ENCODE results near the gene SLC48A1.
"Not testable (repeated sequence)": the region's sequence is repeated elsewhere in the genome, so short reads cannot be mapped to it uniquely, and the experiment has no call there.

SLC48A1 gene

DNA sequence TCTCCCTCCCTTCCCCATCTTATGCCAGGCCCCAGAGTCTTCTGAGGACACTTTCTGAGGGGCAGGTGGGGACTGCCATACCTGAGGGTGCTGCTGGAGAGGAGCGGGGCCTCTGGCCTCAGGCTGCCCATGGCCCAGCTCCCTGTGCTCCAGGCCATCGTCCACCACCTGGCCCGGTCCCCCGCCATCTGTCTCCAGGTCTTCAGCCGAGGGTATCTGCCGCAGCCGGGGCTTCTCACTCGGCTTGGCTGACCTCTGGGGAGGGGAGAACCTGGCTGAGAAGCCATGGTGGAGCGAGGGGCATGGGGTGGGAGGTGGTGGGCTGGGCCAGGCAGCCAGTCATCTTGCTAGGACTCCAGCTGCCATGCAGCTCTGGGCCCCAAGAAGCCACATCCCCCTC lies 21.6 kb downstream of the SLC48A1 start:
- DNase-seq: no peak

DNA sequence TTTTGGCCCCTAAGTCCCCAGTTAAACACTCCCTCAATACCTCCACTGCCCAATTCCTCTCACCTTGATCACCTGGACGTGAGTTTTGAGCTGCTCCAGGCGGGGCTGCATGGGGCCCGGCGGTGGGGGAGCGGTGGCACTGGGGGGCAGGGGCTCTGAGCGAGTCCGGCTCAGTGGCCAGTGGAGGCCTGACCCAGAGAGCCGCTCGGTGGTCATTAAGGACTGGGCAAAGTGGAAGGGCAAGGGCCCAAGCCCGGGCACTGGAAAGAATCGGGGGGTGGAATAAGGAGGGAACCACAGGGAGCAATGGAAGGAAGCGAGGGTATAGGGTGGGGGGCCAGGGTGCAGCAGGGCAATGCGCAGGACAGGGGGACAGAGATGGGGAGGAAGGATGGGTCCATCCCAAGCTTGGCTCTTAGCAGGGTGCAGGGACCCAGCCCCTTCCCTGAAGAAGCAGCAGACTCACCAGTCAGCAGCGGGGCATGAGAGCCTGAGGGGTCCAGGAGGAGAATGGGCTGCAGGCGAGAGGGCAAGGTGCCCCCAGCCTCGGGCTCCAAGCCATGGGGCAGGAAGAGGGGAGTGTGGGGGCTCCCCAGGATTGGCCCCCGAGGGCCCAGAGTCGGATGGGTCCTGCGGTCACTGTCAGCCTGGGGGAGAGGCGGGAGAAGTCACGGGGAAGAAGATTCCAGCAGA lies 22.2 kb downstream of the SLC48A1 start:
- DNase-seq: no peak

DNA sequence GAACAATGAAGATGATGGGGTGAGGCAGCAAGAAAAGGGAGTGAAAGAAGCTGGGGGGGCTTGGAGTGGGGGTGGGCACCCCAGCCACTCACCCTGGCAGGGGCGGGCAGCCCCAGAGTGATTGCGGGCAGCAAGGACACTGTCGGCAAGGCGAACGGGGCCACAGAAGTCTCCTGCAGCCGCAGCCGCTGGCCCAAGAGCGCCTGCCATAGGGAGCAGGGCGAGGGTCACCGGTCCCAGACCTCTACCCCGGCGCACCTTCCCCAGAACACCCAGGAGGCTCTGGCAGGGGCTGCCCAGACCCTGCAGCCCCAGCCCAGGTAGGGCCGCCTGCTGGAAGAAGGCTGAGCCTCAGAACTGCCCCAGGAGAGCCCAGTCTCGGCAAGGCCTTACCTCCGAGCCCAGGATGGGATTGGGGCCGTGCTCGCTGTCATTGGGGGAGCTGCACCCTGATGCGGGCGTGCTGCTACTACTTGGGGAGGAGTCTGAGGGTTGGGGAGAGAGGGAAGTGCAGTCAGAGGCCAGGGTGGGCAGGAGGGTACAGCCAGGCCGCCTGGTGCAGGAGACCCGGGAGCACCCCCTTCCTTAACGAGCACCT lies 22.9 kb downstream of the SLC48A1 start:
- DNase-seq: no peak

GRCh38 chr12:47797441-47797840 lies 24.4 kb downstream of the SLC48A1 start:
- DNase-seq: no peak

- DNase-seq: no peak
Observed at GRCh38 chr12:47798382-47798948, 25.4 kb downstream of the SLC48A1 start.

DNA sequence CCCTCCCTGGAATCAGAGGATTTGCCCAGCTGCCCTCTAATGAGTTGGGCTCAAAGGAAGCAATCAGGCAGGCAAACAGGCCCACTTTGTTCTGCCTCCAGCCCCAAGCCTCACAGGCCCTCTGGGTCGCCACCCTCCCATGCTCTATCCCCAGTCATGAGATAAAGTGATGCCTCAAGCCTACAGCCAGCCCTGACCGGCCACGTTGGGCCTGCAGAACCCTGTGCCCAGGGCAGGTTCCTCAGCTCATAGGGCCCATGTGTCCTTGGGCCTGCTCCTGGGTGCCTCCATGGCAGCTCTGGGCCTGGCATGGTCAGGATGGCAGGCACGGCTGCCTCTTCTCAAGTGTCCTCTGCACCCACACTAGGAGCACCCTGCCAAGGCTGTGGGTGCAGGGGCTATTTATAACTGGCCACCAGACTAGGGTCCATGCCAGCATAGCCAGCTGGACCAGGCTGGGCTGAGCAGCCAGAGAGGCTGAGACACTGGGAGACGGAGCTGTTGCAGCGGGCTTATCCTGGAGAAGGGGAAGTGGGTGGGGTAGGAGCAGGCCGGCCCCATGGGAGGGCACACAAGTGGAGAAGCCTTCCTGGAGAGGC lies 26.4 kb downstream of the SLC48A1 start:
- DNase-seq: no peak

- no peak for DNase-seq
Observed at GRCh38 chr12:47800582-47800981, 27.5 kb downstream of the SLC48A1 start.

GRCh38 chr12:47801170-47801903 lies 28.3 kb downstream of the SLC48A1 start:
- no peak for DNase-seq

GRCh38 chr12:47801904-47802246 lies 28.8 kb downstream of the SLC48A1 start:
- DNase-seq: no peak

GRCh38 chr12:47802312-47802711 lies 29.3 kb downstream of the SLC48A1 start:
- DNase-seq: no peak

DNA sequence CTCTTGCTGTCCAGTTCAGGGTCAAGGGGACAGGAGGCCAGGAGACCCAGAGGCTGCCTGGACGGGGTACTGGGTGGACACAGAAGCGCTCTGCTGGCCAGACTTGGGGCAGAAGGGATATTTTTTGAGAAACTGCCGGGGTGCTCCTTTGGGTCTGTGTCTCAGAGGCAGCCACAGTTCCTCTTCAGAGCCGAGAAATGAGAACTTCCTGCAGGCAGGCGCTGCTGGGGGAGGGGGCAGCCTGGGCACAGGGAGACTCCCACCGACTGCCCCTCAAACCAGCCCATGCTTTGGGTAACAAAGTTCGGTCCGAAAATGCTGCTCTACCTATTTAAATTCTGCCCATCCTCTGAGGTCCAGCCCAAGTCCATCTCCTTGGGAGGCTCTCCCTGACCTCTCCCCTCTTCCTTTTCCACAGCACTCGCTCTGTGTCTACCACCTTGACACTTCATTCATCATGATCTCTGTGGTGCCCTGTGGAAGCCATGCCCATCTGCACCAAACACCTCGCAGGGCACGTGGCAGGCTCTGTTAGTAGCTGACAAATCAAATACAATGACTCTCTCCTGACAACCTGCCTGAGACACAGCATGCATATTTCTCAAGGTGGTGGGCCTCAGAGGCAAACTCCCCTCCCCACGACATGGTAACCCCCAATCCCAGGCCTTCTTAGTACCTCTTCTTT lies 30.3 kb downstream of the SLC48A1 start:
- DNase-seq: no peak

DNA sequence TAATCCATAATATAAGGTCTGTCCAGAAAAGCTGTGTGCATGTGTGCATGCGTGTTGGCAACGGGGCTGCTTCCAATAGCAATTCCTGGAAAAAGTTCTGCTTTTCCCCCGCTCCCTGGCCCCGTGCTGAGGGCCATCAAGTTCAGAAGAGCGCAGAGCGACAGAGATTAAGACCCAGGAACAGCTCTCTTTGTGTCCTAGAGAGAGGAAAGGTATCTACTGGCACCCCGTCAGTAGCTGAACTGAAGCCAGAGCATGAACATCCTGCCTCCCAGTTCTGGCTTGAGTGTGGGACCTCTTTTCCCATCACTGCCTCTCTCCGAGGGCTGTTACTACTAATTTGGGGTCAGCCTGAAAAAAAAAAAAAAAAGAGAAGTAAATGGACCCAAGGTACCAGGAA lies 31.1 kb downstream of the SLC48A1 start:
- no peak for DNase-seq

GRCh38 chr12:47805417-47805816 lies 32.4 kb downstream of the SLC48A1 start:
- no peak for DNase-seq

DNA sequence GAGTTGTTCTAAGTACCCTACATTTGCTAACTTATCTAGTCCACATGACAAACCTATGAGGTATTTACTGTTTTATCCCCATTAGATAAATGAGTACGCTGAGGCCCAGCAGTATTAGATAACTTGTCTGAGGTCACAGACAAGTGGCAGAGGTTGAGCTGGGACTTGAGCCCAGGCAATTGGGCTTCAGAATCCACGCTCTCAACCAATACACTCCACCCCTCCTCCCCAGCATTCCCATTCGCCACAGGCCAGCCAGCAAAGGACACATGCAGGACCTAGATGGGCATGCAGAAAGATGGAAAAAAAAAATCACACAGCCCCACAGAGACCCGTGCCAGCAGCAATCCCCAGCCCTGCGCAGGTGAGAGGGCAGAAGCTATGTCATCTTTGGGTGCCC lies 34.3 kb downstream of the SLC48A1 start:
- no peak for DNase-seq

GRCh38 chr12:47808050-47808449 lies 35.0 kb downstream of the SLC48A1 start:
- no peak for DNase-seq

- no peak for DNase-seq
Observed at GRCh38 chr12:47808574-47809365, 35.7 kb downstream of the SLC48A1 start.

DNA sequence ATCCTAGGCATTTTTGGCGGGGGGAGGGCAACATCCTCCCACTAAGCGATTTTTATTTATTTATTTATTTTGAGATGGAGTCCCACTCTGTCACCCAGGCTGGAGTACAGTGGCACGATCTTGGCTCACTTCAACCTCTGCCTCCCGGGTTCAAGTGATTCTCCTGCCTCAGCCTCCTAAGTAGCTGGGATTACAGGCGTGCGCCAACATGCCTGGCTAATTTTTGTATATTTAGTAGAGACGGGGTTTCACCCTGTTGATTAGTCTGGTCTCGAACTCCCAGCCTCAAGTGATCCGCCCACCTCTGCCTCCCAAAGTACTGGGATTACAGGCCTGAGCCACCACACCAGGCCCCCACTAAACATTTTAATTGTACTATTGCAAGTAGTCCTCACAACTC lies 36.5 kb downstream of the SLC48A1 start:
- not testable (repeated sequence) for DNase-seq

DNA sequence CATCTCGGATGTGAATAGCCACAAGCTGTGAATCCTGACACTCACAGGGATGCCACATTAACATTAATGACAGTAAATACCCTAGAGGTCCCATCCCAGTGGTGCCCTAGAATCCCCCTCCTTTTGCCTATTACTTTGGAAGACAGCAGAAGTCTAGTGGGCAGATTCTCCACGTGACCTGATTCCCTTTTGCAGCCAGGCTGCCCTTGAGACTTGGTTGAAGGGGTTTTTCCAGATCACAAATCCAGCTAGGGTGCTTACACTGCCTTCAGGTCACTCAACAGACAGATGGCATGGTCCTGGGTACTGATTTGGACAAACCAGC lies 38.0 kb downstream of the SLC48A1 start:
- no peak for DNase-seq

- no peak for DNase-seq
Observed at GRCh38 chr12:47811581-47812484, 38.8 kb downstream of the SLC48A1 start.

- no peak for DNase-seq
Observed at GRCh38 chr12:47812797-47813510, 39.9 kb downstream of the SLC48A1 start.
